Measurements from ENCODE around the gene PYY. TPM values are rescaled to one million over a fixed set of nuclear protein-coding genes. Genes with fewer than 3 reads are reported as not detected.
"Not testable (repeated sequence)": the region's sequence is repeated elsewhere in the genome, so short reads cannot be mapped to it uniquely, and the experiment has no call there.

The PYY gene
- total RNA-seq, 1 donor from 2014 or later, result not detected

- no peaks in the 10 kb centered on the region for H3K4me1 Mint-ChIP-seq (ENCODE audit: unreplicated experiment)
- H3K36me3 Mint-ChIP-seq (ENCODE audit: unreplicated experiment), result no peaks in the 10 kb centered on the region
- no peak overlapping the region for H3K4me3 Mint-ChIP-seq (ENCODE audit: unreplicated experiment)
- no peak for DNase-seq (ENCODE audit: extremely low spot score, unreplicated experiment)
- no peak overlapping the region for H3K27ac Mint-ChIP-seq (ENCODE audit: unreplicated experiment)
- no peak for TF ChIP-seq CTCF (IDR thresholded peaks at IDR 0.05)
- H3K9me3 Mint-ChIP-seq (ENCODE audit: unreplicated experiment), result peaks cover 4% of the 10 kb centered on the region
- H3K27me3 Mint-ChIP-seq (ENCODE audit: unreplicated experiment), result peaks cover 49% of the 10 kb centered on the region
These were observed 16.6 kb upstream of the PYY start for GRCh38 chr17:43970366-43970765.

- Mint-ChIP-seq H3K27ac (ENCODE audit: unreplicated experiment) (no peak overlapping the region), H3K27me3 (ENCODE audit: unreplicated experiment) (peaks cover 59% of the 10 kb centered on the region), H3K9me3 (ENCODE audit: unreplicated experiment) (peaks cover 4% of the 10 kb centered on the region), H3K4me3 (ENCODE audit: unreplicated experiment) (no peak overlapping the region), H3K4me1 (ENCODE audit: unreplicated experiment) (no peaks in the 10 kb centered on the region), H3K36me3 (ENCODE audit: unreplicated experiment) (no peaks in the 10 kb centered on the region)
- no peak for TF ChIP-seq CTCF (IDR thresholded peaks at IDR 0.05)
- no peak for DNase-seq (ENCODE audit: extremely low spot score, unreplicated experiment)
These were observed 13.6 kb upstream of the PYY start for GRCh38 chr17:43967251-43967875.

- Mint-ChIP-seq H3K36me3 (ENCODE audit: unreplicated experiment) (no peaks in the 10 kb centered on the region), H3K4me3 (ENCODE audit: unreplicated experiment) (no peak overlapping the region), H3K27me3 (ENCODE audit: unreplicated experiment) (peaks cover 62% of the 10 kb centered on the region), H3K9me3 (ENCODE audit: unreplicated experiment) (no peaks in the 10 kb centered on the region), H3K4me1 (ENCODE audit: unreplicated experiment) (no peaks in the 10 kb centered on the region), H3K27ac (ENCODE audit: unreplicated experiment) (no peak overlapping the region)
- no peak for DNase-seq (ENCODE audit: extremely low spot score, unreplicated experiment)
- no peak for TF ChIP-seq CTCF (IDR thresholded peaks at IDR 0.05)
These were observed 12.5 kb upstream of the PYY start for GRCh38 chr17:43966276-43966675.

- Mint-ChIP-seq H3K36me3 (ENCODE audit: unreplicated experiment) (no peaks in the 10 kb centered on the region), H3K4me3 (ENCODE audit: unreplicated experiment) (no peak overlapping the region), H3K27me3 (ENCODE audit: unreplicated experiment) (peaks cover 51% of the 10 kb centered on the region), H3K9me3 (ENCODE audit: unreplicated experiment) (no peaks in the 10 kb centered on the region), H3K4me1 (ENCODE audit: unreplicated experiment) (no peaks in the 10 kb centered on the region), H3K27ac (ENCODE audit: unreplicated experiment) (no peak overlapping the region)
- no peak for DNase-seq (ENCODE audit: extremely low spot score, unreplicated experiment)
- no peak for TF ChIP-seq CTCF (IDR thresholded peaks at IDR 0.05)
These were observed 8.7 kb upstream of the PYY start for GRCh38 chr17:43962479-43962878.

- no peak for DNase-seq (ENCODE audit: extremely low spot score, unreplicated experiment)
- H3K4me1 Mint-ChIP-seq (ENCODE audit: unreplicated experiment), result no peaks in the 10 kb centered on the region
- H3K36me3 Mint-ChIP-seq (ENCODE audit: unreplicated experiment), result no peaks in the 10 kb centered on the region
- H3K27me3 Mint-ChIP-seq (ENCODE audit: unreplicated experiment), result peaks cover 46% of the 10 kb centered on the region
- no peak for TF ChIP-seq CTCF (IDR thresholded peaks at IDR 0.05)
- H3K4me3 Mint-ChIP-seq (ENCODE audit: unreplicated experiment), result no peak overlapping the region
- H3K9me3 Mint-ChIP-seq (ENCODE audit: unreplicated experiment), result no peaks in the 10 kb centered on the region
- H3K27ac Mint-ChIP-seq (ENCODE audit: unreplicated experiment), result no peak overlapping the region
These were observed 8.2 kb upstream of the PYY start for GRCh38 chr17:43961954-43962353.

GRCh38 chr17:43961292-43961691 lies 7.6 kb upstream of the PYY start:
- H3K4me1 Mint-ChIP-seq (ENCODE audit: unreplicated experiment); H3K36me3 Mint-ChIP-seq (ENCODE audit: unreplicated experiment); H3K9me3 Mint-ChIP-seq (ENCODE audit: unreplicated experiment); DNase-seq (ENCODE audit: extremely low spot score, unreplicated experiment); H3K27ac Mint-ChIP-seq (ENCODE audit: unreplicated experiment); H3K4me3 Mint-ChIP-seq (ENCODE audit: unreplicated experiment): not testable (repeated sequence)
- H3K27me3 Mint-ChIP-seq (ENCODE audit: unreplicated experiment), result peaks cover 41% of the 10 kb centered on the region

Measured in osteocyte (in vitro differentiated cells).